ENCODE measurements around the gene ANAPC15. TPM values are rescaled to one million over a fixed set of nuclear protein-coding genes. Genes with fewer than 3 reads are reported as not detected.

Gene ANAPC15
- total and polyA plus RNA-seq, 9 of the 15 experiments (the other 6 are each of a cell fraction or from before 2014, with no cell fraction given): 53.0 to 254 (median 75.7) TPM

- TF ChIP-seq E4F1 (CRISPR knock-in tag; IDR thresholded peaks at IDR 0.05; ENCODE audit: borderline replicate concordance): no peak
- peak; percentile 53; the same call in 1 of the 2 replicates for TF ChIP-seq SOX6 (IDR thresholded peaks at IDR 0.05)
- no peak for TF ChIP-seq E2F3 (CRISPR knock-in tag; IDR thresholded peaks at IDR 0.05)
- peak; percentile 21; the same call in 1 of the 2 replicates for TF ChIP-seq NCOR1 (IDR thresholded peaks at IDR 0.05)
- TF ChIP-seq ETV1 (tag; conservative IDR thresholded peaks at IDR 0.05; ENCODE audit: low read depth): peak; percentile 37; the same call in 1 of the 2 replicates
Observed at GRCh38 chr11:72088076-72088808, 24.3 kb downstream of the ANAPC15 start (continued).

- H3K9me1 ChIP-seq (ENCODE audit: control insufficient read depth, insufficient read depth, low read length): no peaks in the 10 kb centered on the region
- in situ Hi-C loops (cut with MboI) (no loop called here), intact Hi-C loops (cut with micrococcal nuclease) (no loop called here)
- FAIRE-seq (no peak), DNase-seq (ENCODE audit: extremely low read depth in 1 of 4, low spot score in 3 of 4) (peak in 3 of 4 experiments; percentile 11 to 33 (median 30)), ATAC-seq (no peak)
- H3K4me2 ChIP-seq (ENCODE audit: insufficient read depth, low read length): no peak overlapping the region
- no peak overlapping the region; a peak in 1 of 4 replicates for H3K9ac ChIP-seq (ENCODE audit: insufficient read depth in 1 of 2, low read depth in 2 of 2, low read length in 2 of 2)
- peaks cover 6 to 12% of the 10 kb centered on the region in 2 experiments; a peak in 3 of 5 replicates for H3K4me1 ChIP-seq (replicated peaks in 1 of 2; ENCODE audit: control insufficient read depth in 2 of 2, insufficient read depth in 2 of 2, low read length in 2 of 2)
- H3K27ac ChIP-seq (ENCODE audit: extremely low read depth, low read depth, low read length): no peak overlapping the region
- CTCF ChIA-PET (ENCODE audit: low intra/inter-chr PET ratio): no interaction called here
- H2AFZ ChIP-seq (ENCODE audit: low read depth, low read length): no peak overlapping the region
- H3K4me3 ChIP-seq: no peak overlapping the region
- 79% methylated on average over 3 of the region's 3 CpGs for WGBS (ENCODE audit: insufficient coverage, low coverage, missing lambda C conversion rate)
- H3K79me2 ChIP-seq (ENCODE audit: control insufficient read depth, insufficient read depth, low read length): no peaks in the 10 kb centered on the region
- POLR2A ChIA-PET: interaction anchor here (0.7 to 3.2 kb wide), 6 partner anchors 9 to 27 kb away, joined by 3 to 21 read pairs (median 4); partner anchors contain the start of gene ANAPC15
- H3K27me3 ChIP-seq (ENCODE audit: control insufficient read depth in 2 of 2, insufficient read depth in 2 of 2, low read length in 2 of 2): no peaks in the 10 kb centered on the region
- TF ChIP-seq CREM (IDR thresholded peaks at IDR 0.05; ENCODE audit: low read depth) (no peak), USF2 (CRISPR knock-in tag; IDR thresholded peaks at IDR 0.05) (peak; percentile 59; the same call in 1 of the 2 replicates), USF1 (CRISPR knock-in tag; IDR thresholded peaks at IDR 0.05) (peak; percentile 69), RAD51 (IDR thresholded peaks at IDR 0.05; ENCODE audit: borderline replicate concordance, low read depth) (0 out of 2 replicates have a peak, but pooled peaks have one; percentile 49), HDAC2 (IDR thresholded peaks at IDR 0.05) (no peak), ZBTB26 (CRISPR knock-in tag; IDR thresholded peaks at IDR 0.05) (no peak)
- H3K36me3 ChIP-seq (ENCODE audit: control insufficient read depth, insufficient read depth, low read length): peaks cover 28% of the 10 kb centered on the region
- H4K20me1 ChIP-seq (replicated peaks; ENCODE audit: control insufficient read depth, insufficient read depth, low read length): peaks cover 5% of the 10 kb centered on the region; the same call in 1 of the 2 replicates
- no TSS peak for BruUV-seq (replicated peaks)
- no peaks in the 10 kb centered on the region for H3K9me3 ChIP-seq (replicated peaks; ENCODE audit: control insufficient read depth, insufficient read depth, low read depth, low read length)
Observed at GRCh38 chr11:72085621-72086351, 26.7 kb downstream of the ANAPC15 start.
